COR-L47 (cell line): ENCODE data around the gene CALB2.
"Not testable (repeated sequence)": the region's sequence is repeated elsewhere in the genome, so short reads cannot be mapped to it uniquely, and the experiment has no call there.

ENCODE experiments used
- DNase-seq: peaks from one replicate; lab custom pipeline; 2025; lab: John Stamatoyannopoulos, UW

The CALB2 gene, protein sequence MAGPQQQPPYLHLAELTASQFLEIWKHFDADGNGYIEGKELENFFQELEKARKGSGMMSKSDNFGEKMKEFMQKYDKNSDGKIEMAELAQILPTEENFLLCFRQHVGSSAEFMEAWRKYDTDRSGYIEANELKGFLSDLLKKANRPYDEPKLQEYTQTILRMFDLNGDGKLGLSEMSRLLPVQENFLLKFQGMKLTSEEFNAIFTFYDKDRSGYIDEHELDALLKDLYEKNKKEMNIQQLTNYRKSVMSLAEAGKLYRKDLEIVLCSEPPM

DNA sequence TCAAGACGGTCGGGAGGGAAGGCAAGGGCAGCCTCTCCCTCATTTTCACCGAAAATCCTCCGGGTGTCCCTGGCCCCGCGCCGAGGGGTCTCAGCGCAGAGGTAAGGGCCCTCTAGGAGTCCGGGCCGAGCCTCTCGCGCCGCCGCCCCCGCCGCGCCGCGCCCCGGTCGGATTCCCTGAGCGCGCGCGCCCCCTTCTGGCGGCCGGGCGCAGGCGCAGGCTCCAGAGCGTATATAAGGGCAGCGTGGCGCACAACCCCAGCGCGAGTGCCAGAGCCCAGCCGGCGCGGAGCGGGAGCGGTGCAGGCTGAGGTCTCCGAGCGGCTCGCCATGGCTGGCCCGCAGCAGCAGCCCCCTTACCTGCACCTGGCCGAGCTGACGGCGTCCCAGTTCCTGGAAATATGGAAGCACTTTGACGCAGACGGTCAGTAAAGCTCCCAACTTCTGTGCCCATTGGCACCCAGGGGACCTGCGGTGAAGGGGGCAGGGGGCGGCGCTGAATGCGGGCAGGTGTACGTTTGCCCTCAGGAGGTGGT lies at the start of gene CALB2:
TSS of gene CALB2 (plus strand) at position 260 of the 535 bp plus-strand sequence. CDS start at position 330, 70 bp downstream.
- peak; percentile 25 for DNase-seq

GRCh38 chr16:71311553-71312158 lies 46.9 kb upstream of the CALB2 start:
- DNase-seq = peak; percentile 3

DNA sequence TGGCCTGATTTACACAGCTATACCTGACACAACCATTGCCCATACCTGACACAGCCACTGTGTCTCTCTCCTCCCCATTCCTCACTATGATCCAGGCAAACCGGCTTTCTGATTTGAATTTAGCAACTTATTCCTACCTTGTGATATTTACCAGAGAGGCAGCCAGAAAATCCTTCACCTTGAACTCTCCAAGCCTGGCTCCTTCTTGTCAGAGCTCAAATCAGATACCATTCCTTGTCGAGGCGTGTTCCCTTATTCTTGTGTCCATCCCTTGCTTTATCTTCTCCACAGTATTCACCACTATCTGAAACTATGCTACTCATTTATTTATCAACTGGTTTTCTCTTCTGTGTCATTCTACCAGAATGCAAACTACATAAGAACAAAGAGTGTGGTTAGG lies 44.9 kb upstream of the CALB2 start:
- not testable (repeated sequence) for DNase-seq

DNA sequence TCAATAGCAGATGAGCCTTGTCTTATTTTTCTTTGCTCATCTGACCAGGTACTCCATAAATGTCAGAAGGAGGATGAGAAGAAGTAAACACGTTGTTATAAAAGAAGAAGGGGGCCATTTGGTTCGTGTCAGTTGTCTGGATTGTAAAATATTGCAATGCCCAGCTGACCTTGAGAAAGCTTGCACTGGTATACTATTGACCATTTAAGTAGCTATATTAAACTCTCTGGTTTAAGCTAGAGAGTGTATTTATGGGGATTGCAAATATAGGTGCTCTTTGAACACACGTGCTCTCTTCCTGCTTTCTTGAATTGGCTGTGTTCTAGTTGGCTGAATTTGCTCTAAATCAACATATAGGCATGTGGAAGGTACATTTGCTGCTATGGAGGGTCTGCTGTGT lies 43.3 kb upstream of the CALB2 start:
- no peak for DNase-seq

- DNase-seq = no peak
Observed at GRCh38 chr16:71319999-71320398, 38.5 kb upstream of the CALB2 start.

GRCh38 chr16:71327720-71328119 lies 30.8 kb upstream of the CALB2 start:
- DNase-seq = no peak

- DNase-seq = no peak
Observed at GRCh38 chr16:71328151-71328550, 30.4 kb upstream of the CALB2 start.

GRCh38 chr16:71337631-71338030 lies 20.9 kb upstream of the CALB2 start:
- no peak for DNase-seq

GRCh38 chr16:71338193-71338592 lies 20.3 kb upstream of the CALB2 start:
- DNase-seq = no peak

DNA sequence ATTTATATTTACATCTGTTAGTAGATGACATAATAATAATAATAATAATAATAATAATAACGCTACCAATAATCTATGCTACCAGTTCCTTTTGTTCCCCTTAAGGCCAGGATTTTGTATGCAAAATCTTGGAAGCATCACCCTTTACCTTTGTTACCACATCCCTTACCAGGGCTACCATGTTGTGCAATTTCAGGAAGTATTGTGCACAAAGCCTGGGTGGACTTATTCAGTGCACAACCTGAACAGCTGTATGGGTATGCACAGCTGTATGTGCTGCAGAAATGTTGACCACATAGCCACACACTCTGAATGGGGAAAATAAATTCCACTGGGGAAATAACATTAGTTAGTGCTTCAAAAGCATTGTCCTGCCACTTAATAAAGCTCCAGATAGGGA lies 19.9 kb upstream of the CALB2 start:
- no peak for DNase-seq

GRCh38 chr16:71339236-71340171 lies 19.0 kb upstream of the CALB2 start:
- DNase-seq = no peak

- no peak for DNase-seq
Observed at GRCh38 chr16:71340406-71340805, 18.1 kb upstream of the CALB2 start.

DNA sequence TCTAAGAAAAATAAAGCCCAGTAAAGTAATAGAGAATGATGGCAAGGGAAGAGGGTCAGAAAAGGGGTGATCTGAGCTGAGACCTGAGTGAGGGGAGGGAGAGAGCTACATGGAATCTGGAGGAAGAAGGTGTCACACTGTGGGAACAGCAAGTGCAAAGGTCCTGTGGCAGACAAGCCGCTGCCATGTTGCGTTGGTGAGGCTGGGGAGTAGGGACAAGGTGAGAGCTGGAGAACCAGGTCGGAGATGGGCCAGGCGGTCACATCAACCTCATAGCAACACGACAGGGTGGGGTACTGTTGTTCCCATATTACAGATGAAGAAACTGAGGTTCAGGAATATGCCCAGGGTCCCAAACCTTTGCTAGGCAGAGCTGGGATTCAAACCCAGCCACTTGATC lies 16.6 kb upstream of the CALB2 start:
- DNase-seq = no peak

GRCh38 chr16:71343078-71343477 lies 15.4 kb upstream of the CALB2 start:
- no peak for DNase-seq

DNA sequence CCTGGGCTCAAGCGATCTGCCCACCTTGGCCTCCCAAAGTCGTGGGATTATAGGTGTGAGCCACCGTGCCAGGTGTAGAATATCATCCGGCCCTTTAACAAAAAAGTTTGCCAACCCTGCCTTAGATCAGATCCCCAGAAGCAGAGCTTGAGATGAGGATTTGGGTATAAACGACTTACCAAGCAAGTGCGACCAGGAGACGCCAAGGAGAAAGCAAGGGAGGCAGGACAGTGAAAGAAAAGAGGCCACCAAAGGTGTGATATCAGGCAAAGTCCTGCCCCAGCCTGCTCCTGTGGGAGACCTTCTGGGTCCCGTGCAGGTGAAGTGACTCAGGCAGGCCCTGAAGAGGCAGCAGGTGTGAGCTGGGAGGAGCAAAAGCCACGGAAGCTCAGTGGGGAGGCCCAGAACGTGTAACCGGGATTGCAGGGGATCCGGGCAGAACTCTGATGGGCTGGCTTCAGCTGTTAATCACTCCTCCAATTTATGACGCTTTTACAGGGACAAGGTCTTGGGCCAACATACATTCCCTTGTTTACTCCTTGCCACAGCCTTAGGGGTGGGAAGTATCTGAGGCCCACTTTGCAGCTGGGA lies 14.1 kb upstream of the CALB2 start:
- no peak for DNase-seq

DNA sequence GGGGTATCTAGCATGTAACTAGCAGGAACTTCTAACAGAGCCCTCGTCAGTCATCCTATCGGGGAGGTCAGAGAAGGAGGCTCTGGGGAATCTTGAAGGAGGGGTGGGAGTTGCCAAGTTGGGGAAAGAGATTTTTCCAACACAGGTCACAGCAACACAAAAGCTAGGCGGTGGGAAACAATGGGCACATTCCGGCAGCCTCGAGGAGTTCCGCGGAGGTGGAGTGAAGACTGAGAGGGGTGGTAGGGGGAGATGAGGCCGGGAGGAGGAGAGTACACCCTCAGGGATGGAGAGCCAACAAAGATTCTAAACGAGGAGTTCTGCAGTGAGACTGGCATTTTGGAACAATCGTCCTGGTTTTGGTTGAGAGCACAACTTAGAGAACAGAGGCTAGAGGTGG lies 13.5 kb upstream of the CALB2 start:
- no peak for DNase-seq

- DNase-seq = no peak
Observed at GRCh38 chr16:71347146-71347545, 11.4 kb upstream of the CALB2 start.

- no peak for DNase-seq
Observed at GRCh38 chr16:71348262-71349085, 10.0 kb upstream of the CALB2 start.

GRCh38 chr16:71350821-71351557 lies 7.5 kb upstream of the CALB2 start:
- no peak for DNase-seq

DNA sequence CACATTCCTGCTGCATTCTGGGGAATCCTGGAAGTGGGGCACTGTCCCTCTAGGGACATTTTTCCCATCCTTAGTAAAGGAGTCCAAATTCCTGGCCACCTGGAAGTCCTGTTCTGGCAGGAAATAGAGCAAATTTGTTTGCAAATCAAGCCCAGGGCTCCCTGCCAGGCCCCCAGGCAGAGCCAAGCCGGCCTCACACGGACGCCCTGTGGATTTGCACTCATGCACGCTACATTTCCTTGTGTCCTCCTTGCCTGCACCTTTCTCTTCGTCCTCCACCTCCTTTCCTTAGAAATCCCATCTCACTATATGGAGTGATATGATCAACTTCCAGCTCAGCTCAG lies 7.0 kb upstream of the CALB2 start:
- peak; percentile 44 for DNase-seq

DNA sequence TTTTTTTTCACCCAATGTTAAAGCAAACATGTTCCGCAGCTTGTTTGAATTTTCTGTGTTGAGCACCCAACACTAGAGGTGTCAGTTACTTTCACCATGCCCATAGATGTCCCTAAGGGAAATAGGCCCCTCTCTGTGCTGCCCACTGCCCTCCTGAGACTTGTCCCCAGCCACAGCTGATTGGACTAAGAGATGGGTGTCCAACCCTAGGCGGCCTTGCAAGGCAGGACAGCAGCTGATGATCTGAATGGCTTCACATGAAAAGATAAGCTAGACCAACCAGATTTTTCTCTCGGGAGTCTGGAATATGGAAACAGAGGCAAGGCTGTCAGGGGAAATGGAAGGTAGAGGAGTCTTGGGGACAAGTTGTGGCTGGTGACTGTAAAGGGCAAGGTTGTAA lies 6.1 kb upstream of the CALB2 start:
- DNase-seq = no peak
